GM12875 (cell line): ENCODE results near the gene RPS6KA3.
"Not testable (repeated sequence)": the region's sequence is repeated elsewhere in the genome, so short reads cannot be mapped to it uniquely, and the experiment has no call there.

Source experiments
- H3K4me3 ChIP-seq: one replicate; pipeline ENCODE4 v1.5.1; 2011; ENCODE audit warnings: low read depth, low read length, control low read depth
- TF ChIP-seq, protein P1 (sequence below): IDR thresholded peaks from 2 replicates; pipeline ENCODE4 v1.5.1; 2011; ENCODE audit warnings: low read depth, mild to moderate bottlenecking, control low read depth, inconsistent platforms, low read length, moderate library complexity, borderline replicate concordance; ENCODE audit not compliant: insufficient read depth

The RPS6KA3 gene

DNA sequence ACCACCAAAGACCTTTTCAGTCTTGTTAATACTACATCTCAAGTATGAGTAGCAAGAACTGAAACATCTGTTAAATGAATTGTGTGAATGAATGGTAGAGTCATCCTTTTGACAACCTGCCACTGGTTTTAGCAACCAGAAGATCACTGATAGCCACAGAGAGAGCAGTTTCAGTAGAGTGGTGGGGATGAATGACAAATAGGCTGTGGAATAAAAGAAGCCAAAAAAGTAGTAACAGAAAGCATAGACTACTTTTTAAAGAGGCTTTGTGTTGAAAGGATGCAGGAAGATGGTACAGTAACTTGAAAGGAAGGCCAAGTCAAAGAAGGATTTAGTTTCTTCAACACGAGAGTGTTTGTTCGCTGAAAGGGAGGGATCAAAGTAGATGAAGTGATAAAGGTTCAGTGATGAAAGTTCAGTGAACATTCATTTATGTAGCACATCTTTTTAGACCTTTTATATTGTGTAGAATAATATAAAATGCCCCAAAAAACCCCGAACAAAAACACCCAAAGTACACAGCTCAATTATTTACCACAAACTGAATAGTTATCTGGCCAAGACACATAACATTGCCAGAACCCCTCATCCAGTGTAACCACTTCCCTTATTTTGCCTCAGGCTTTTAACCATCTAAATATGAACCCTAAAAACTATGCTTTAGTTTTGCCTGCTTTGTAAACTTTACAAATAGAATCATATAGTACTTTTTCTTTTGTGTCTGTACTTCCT lies 84.9 kb downstream of the RPS6KA3 start:
- H3K4me3 ChIP-seq: no peak overlapping the region
- TF ChIP-seq, protein P1, sequence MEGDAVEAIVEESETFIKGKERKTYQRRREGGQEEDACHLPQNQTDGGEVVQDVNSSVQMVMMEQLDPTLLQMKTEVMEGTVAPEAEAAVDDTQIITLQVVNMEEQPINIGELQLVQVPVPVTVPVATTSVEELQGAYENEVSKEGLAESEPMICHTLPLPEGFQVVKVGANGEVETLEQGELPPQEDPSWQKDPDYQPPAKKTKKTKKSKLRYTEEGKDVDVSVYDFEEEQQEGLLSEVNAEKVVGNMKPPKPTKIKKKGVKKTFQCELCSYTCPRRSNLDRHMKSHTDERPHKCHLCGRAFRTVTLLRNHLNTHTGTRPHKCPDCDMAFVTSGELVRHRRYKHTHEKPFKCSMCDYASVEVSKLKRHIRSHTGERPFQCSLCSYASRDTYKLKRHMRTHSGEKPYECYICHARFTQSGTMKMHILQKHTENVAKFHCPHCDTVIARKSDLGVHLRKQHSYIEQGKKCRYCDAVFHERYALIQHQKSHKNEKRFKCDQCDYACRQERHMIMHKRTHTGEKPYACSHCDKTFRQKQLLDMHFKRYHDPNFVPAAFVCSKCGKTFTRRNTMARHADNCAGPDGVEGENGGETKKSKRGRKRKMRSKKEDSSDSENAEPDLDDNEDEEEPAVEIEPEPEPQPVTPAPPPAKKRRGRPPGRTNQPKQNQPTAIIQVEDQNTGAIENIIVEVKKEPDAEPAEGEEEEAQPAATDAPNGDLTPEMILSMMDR: no peak

DNA sequence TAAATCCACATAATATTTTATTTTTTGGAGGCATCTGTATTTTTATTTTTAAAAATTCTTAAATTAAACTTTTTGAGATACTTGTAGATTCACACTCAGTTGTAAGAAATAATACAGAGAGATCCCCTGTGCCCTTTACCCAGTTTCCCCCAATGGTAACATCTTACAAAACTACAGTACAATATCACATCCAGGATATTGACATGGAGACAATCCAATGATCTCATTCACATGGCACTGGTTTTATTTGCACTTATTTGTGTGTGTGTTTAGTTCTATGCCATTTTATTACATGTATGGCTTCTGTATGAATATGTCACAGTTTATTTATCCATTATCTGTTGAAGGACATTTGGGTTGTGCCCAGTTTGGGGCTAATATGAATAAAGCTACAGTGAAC lies 89.6 kb downstream of the RPS6KA3 start:
- H3K4me3 ChIP-seq: no peak overlapping the region
- TF ChIP-seq, protein P1: no peak

DNA sequence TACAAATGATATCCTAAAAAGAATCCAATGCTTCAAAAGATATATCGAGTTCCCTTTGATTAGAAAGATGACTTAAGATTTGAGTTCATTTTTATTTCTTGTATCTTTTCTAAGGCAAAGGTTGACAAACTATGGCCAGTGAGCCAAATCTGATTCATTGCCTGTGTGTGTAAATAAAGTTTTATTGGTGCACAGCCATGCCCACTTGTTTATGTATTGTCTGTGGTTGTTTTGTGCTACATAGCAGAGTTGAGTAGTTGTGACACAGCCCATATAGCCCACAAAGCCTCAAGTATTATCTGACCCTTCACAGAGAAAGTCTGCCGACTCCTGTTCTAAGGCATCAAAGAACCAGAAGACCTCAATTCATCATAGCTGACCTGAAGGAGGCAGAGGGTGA lies 92.9 kb downstream of the RPS6KA3 start:
- TF ChIP-seq, protein P1: no peak

DNA sequence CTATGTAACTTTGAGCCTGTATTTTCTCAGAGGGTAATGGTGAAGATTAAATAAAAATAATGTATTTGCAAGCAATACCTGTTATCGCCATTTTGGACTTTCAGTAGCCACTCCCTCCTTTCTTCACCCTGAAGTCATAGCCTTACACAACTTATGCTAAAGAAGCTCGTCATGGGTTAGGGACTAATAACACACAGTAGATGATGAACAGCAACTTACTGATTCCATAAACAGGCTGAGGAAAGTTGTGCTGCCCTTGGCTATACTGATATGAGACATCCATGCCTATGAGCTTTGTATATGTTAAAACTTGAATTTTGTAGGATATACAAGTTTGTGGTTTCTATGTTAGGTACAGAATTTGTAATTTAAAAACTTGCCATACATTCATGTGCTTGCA lies 93.4 kb downstream of the RPS6KA3 start:
- H3K4me3 ChIP-seq: no peak overlapping the region
- TF ChIP-seq, protein P1: no peak

More for the DNA sequence above, 92.9 kb downstream of the RPS6KA3 start:
- no peak overlapping the region for H3K4me3 ChIP-seq

DNA sequence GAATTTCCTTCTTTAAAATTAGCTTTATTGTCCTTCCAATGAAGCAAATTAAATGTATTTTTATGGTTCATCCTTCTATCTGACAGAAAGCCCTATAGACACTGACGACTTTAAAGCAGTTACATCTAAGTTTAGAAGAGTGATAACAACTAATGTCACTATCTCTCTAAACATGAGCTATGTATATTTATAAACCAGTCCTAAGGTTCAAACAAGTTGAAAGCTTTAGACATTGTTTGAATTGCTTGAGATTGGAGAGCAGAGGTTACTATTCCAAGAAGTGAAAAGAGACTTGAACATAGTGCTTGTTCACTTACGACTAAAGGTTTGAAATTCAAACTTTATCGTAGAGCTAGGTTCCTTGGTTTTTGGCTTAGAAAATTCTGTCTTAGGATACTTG lies 94.8 kb downstream of the RPS6KA3 start:
- TF ChIP-seq, protein P1: no peak
- H3K4me3 ChIP-seq: no peak overlapping the region

DNA sequence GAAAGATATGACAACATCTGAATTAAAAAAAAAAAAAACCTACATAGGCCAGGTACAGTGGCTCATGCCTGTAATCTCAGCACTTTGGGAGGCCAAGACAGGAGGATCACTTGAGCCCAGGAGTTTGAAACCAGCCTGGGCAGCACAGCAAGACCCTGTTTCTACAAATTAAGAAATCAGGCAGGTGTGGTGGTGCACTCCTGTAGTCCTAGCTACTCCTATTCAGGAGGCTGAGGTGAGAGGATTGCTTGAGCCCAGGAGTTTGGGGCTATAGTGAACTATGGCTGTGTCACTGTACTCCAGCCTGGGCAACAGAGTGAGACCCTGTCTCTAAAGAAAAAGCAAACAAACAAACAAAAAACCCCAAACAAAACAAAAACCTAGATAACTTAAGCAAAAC lies 104.2 kb downstream of the RPS6KA3 start:
- not testable (repeated sequence) for H3K4me3 ChIP-seq

DNA sequence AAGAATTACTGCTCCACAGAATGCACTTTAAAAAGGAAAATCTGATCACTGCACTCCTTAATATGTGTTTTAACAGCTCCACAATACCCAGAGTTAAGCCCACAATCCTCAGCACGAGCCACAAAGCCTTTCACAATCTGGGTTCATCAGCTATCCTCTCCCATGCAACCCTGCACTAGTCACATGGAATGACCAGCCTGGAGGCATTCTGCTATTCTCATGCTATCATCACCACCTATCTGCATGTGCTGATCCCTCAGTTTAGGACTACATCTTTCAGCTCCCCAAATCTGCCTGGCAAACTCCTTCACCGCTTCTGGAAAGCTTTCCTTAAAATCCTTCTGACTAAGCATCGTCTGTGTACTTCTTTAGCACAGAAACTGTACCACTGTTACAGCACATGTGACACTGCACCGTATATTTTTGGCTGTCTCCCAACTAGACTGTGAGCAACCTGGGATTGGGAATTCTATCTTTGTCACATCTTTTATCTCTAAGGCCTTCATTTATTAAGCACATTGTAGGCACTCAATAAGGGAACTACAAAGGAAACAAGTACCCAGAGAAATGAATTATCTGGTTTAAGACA lies 106.8 kb downstream of the RPS6KA3 start:
- TF ChIP-seq, protein P1: no peak
- no peak overlapping the region for H3K4me3 ChIP-seq
